ENCODE results near the gene MAN1A1.

- no peak for TF ChIP-seq POLR2A (IDR thresholded peaks at IDR 0.05; ENCODE audit: low read length)
- no peak for TF ChIP-seq REST (IDR thresholded peaks at IDR 0.05)
- TF ChIP-seq, protein P1, sequence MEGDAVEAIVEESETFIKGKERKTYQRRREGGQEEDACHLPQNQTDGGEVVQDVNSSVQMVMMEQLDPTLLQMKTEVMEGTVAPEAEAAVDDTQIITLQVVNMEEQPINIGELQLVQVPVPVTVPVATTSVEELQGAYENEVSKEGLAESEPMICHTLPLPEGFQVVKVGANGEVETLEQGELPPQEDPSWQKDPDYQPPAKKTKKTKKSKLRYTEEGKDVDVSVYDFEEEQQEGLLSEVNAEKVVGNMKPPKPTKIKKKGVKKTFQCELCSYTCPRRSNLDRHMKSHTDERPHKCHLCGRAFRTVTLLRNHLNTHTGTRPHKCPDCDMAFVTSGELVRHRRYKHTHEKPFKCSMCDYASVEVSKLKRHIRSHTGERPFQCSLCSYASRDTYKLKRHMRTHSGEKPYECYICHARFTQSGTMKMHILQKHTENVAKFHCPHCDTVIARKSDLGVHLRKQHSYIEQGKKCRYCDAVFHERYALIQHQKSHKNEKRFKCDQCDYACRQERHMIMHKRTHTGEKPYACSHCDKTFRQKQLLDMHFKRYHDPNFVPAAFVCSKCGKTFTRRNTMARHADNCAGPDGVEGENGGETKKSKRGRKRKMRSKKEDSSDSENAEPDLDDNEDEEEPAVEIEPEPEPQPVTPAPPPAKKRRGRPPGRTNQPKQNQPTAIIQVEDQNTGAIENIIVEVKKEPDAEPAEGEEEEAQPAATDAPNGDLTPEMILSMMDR (IDR thresholded peaks at IDR 0.05) = no peak; the same call in 1 of the 3 replicates
- TF ChIP-seq, protein P2, sequence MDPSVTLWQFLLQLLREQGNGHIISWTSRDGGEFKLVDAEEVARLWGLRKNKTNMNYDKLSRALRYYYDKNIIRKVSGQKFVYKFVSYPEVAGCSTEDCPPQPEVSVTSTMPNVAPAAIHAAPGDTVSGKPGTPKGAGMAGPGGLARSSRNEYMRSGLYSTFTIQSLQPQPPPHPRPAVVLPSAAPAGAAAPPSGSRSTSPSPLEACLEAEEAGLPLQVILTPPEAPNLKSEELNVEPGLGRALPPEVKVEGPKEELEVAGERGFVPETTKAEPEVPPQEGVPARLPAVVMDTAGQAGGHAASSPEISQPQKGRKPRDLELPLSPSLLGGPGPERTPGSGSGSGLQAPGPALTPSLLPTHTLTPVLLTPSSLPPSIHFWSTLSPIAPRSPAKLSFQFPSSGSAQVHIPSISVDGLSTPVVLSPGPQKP (IDR thresholded peaks at IDR 0.05; ENCODE audit: low read depth, low read length) = no peak
- no peak for TF ChIP-seq CHD2 (IDR thresholded peaks at IDR 0.05; ENCODE audit: low read length, partially characterized antibody)
- TF ChIP-seq PBX3 (IDR thresholded peaks at IDR 0.05) = no peak
- TF ChIP-seq, protein P3, sequence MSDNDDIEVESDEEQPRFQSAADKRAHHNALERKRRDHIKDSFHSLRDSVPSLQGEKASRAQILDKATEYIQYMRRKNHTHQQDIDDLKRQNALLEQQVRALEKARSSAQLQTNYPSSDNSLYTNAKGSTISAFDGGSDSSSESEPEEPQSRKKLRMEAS (IDR thresholded peaks at IDR 0.05) = no peak
- TF ChIP-seq CBX2 (IDR thresholded peaks at IDR 0.05; ENCODE audit: borderline replicate concordance, low read depth) = no peak
- no peak for TF ChIP-seq NFE2L2 (conservative IDR thresholded peaks at IDR 0.05; ENCODE audit: low read length)
- TF ChIP-seq JUN (IDR thresholded peaks at IDR 0.05) = no peak
- TF ChIP-seq RFX5 (IDR thresholded peaks at IDR 0.05) = no peak
- TF ChIP-seq RNF2 (IDR thresholded peaks at IDR 0.05; ENCODE audit: borderline replicate concordance, low read depth) = no peak
- no peak for TF ChIP-seq EP300 (IDR thresholded peaks at IDR 0.05)
Observed at GRCh38 chr6:119148825-119149525, 200.6 kb downstream of the MAN1A1 start.
